ENCODE data around the gene THEM5. TPM values are rescaled to one million over a fixed set of nuclear protein-coding genes. Genes with fewer than 3 reads are reported as not detected.
"Not testable (repeated sequence)": the region's sequence is repeated elsewhere in the genome, so short reads cannot be mapped to it uniquely, and the experiment has no call there.

THEM5 gene
- total RNA-seq, 5 donors from 2014 or later (not counting 1 experiment from before 2014, with no cell fraction given), result not detected

DNA sequence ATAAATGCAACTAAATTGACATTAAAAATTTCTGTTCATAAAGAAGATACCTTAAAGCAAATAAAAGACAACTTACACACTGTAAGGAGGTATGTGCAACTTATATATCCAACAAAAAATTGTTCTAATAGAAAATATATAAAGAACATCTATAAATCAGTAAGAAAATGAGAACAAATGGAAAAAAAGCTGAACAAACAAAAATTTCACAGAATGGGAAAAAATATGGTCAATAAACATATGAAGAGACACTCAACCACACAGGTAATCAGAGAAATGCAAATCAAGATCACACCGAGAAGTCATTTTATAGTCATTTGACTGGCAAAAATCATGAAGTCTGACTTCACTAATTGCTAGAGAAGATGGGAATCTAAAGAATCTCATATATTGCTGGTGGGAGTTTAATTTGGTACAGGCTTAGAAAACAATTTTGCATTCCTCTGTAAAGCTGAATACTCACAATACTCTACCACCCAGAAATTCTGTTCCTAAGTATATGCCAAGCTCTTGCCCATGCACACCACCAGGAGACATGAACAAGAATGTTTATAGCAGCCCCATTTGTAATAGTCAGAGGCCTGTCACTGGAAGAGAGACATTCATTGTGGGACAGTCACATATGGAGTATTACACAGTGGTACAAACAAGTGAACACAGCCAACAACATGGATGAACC is 22.0 kb upstream of the THEM5 start:
- H3K4me1 ChIP-seq (ENCODE audit: control insufficient read depth in 1 of 2, extremely low read depth in 1 of 2, insufficient read depth in 2 of 2, low read length in 2 of 2), result no peaks in the 10 kb centered on the region
- Mint-ChIP-seq H3K4me1 (peaks cover 18 to 22% (median 19%) of the 10 kb centered on the region in 3 donors), H3K9me3 (no peaks in the 10 kb centered on the region), H3K27ac (peak overlapping the region; percentile 15 to 72), H3K4me3 (no peak overlapping the region), H3K27me3 (no peaks in the 10 kb centered on the region), H3K36me3 (peaks cover 30% of the 10 kb centered on the region)
- H3K27me3 ChIP-seq (replicated peaks in 1 of 2; ENCODE audit: control insufficient read depth in 2 of 2, extremely low read depth in 1 of 2, insufficient read depth in 2 of 2, low read length in 1 of 2), result no peaks in the 10 kb centered on the region
- peaks cover 0 to 28% of the 10 kb centered on the region in 2 donors for H3K36me3 ChIP-seq (ENCODE audit: control insufficient read depth in 2 of 2, extremely low read depth in 1 of 2, insufficient read depth in 1 of 2, low read length in 1 of 2)
- H3K27ac ChIP-seq (ENCODE audit: low read length), result no peak overlapping the region
- no peak overlapping the region for H3K4me3 ChIP-seq (ENCODE audit: control insufficient read depth in 1 of 2, extremely low read depth in 1 of 2, low read length in 1 of 2)
- ChIA-PET CTCF (interaction anchor here (0.6 to 0.7 kb wide), 2 partner anchors 96 to 222 kb away, joined by 3 to 4 read pairs; no protein-coding TSS in a partner anchor), POLR2A (interaction anchor here in 1 of 2 donors (0.6 to 0.7 kb wide), 2 partner anchors 30 to 38 kb away, joined by 3 to 7 read pairs; no protein-coding TSS in a partner anchor)
- ATAC-seq (replicated peaks in 1 of 4) (no peak), DNase-seq (no peak)
- no peaks in the 10 kb centered on the region for H3K9me3 ChIP-seq
- WGBS (ENCODE audit: insufficient coverage), result no CpG with 5 or more reads among the region's 1 CpG

GRCh38 chr1:151872776-151873175 is 19.3 kb upstream of the THEM5 start:
- H3K4me1 ChIP-seq (ENCODE audit: control insufficient read depth in 1 of 2, extremely low read depth in 1 of 2, insufficient read depth in 2 of 2, low read length in 2 of 2); CTCF ChIA-PET; H3K9me3 Mint-ChIP-seq; DNase-seq; H3K4me3 Mint-ChIP-seq; H3K9me3 ChIP-seq; ATAC-seq (replicated peaks in 1 of 4); H3K27me3 ChIP-seq (replicated peaks in 1 of 2; ENCODE audit: control insufficient read depth in 2 of 2, extremely low read depth in 1 of 2, insufficient read depth in 2 of 2, low read length in 1 of 2); H3K4me3 ChIP-seq (ENCODE audit: control insufficient read depth in 1 of 2, extremely low read depth in 1 of 2, low read length in 1 of 2); H3K27ac ChIP-seq (ENCODE audit: low read length); POLR2A ChIA-PET; H3K27me3 Mint-ChIP-seq: not testable (repeated sequence)
- Mint-ChIP-seq H3K27ac (peak overlapping the region in 1 of 2 donors; percentile 1), H3K36me3 (peaks cover 23% of the 10 kb centered on the region), H3K4me1 (peaks cover 18 to 23% (median 21%) of the 10 kb centered on the region in 3 donors)
- peaks cover 0 to 24% of the 10 kb centered on the region in 2 donors for H3K36me3 ChIP-seq (ENCODE audit: control insufficient read depth in 2 of 2, extremely low read depth in 1 of 2, insufficient read depth in 1 of 2, low read length in 1 of 2)
- WGBS (ENCODE audit: insufficient coverage), result 71% methylated on average over 2 of the region's 9 CpGs

DNA sequence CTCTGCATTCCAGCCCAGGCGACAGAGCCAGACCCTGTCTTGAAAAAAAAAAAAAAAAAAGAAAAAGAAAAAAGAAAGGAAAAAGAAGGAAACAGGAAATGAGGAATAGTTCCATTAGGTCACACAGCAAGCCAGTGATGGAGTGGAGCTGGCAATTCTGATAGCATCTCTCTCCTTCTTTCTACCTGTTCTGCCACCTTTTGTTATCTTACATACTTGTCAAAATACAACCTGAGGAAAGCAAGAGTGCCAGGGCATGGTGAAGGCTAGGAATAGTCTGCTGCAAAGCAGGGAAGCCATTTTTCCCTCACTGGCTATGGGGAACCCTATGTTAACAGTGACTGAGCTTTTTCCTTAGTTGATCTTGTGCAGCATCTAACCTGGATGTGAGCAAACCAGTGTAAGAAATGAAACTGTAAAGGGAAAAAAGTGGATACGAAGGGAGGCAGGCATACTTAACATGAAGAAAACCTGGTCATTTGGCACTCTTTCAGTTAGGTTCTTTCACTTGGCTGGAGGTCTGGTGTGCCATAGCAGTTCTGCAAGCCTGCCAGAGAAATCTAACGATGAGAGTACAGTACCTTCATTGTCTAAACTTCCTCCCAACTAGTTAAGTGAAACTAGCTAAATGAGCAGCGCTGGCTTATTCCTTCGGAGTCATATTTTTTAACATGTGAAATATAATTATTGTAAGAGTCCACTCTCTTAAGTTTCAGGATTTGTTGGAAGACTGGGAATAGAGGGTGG is 17.9 kb upstream of the THEM5 start:
- Mint-ChIP-seq H3K27me3 (no peaks in the 10 kb centered on the region), H3K4me1 (peaks cover 18 to 24% (median 20%) of the 10 kb centered on the region in 3 donors), H3K4me3 (no peak overlapping the region), H3K27ac (peak overlapping the region in 1 of 2 donors; percentile 3), H3K36me3 (peaks cover 16% of the 10 kb centered on the region), H3K9me3 (no peaks in the 10 kb centered on the region)
- ATAC-seq (replicated peaks in 1 of 4) (no peak), DNase-seq (no peak)
- Histone ChIP-seq H3K27ac (ENCODE audit: low read length) (no peak overlapping the region), H3K27me3 (replicated peaks in 1 of 2; ENCODE audit: control insufficient read depth in 2 of 2, extremely low read depth in 1 of 2, insufficient read depth in 2 of 2, low read length in 1 of 2) (no peaks in the 10 kb centered on the region), H3K9me3 (no peaks in the 10 kb centered on the region), H3K4me3 (ENCODE audit: control insufficient read depth in 1 of 2, extremely low read depth in 1 of 2, low read length in 1 of 2) (no peak overlapping the region), H3K36me3 (ENCODE audit: control insufficient read depth in 2 of 2, extremely low read depth in 1 of 2, insufficient read depth in 1 of 2, low read length in 1 of 2) (peaks cover 0 to 18% of the 10 kb centered on the region in 2 donors), H3K4me1 (ENCODE audit: control insufficient read depth in 1 of 2, extremely low read depth in 1 of 2, insufficient read depth in 2 of 2, low read length in 2 of 2) (no peaks in the 10 kb centered on the region)
- ChIA-PET CTCF (interaction anchor here (0.6 to 0.7 kb wide), 2 partner anchors 13 to 14 kb away, joined by 3 read pairs; no protein-coding TSS in a partner anchor), POLR2A (no interaction called here)
- 100% methylated on average over 2 of the region's 5 CpGs for WGBS (ENCODE audit: insufficient coverage)

- Histone ChIP-seq H3K27me3 (replicated peaks in 1 of 2; ENCODE audit: control insufficient read depth in 2 of 2, extremely low read depth in 1 of 2, insufficient read depth in 2 of 2, low read length in 1 of 2) (peaks cover 0 to 11% of the 10 kb centered on the region in 2 experiments), H3K27ac (ENCODE audit: low read length) (no peak overlapping the region), H3K4me1 (ENCODE audit: control insufficient read depth in 1 of 2, extremely low read depth in 1 of 2, insufficient read depth in 2 of 2, low read length in 2 of 2) (no peaks in the 10 kb centered on the region), H3K4me3 (ENCODE audit: control insufficient read depth in 1 of 2, extremely low read depth in 1 of 2, low read length in 1 of 2) (no peak overlapping the region), H3K36me3 (ENCODE audit: control insufficient read depth in 2 of 2, extremely low read depth in 1 of 2, insufficient read depth in 1 of 2, low read length in 1 of 2) (peaks cover 0 to 6% of the 10 kb centered on the region in 2 donors), H3K9me3 (no peaks in the 10 kb centered on the region)
- ChIA-PET POLR2A (interaction anchor here in 1 of 2 donors (0.9 kb wide), 1 partner anchor 253 kb away, joined by 6 read pairs; no protein-coding TSS in a partner anchor), CTCF (no interaction called here)
- no peak overlapping the region for H3K4me3 Mint-ChIP-seq
- ATAC-seq (replicated peaks in 1 of 4) (no peak), DNase-seq (no peak)
- peaks cover 9% of the 10 kb centered on the region for H3K36me3 Mint-ChIP-seq
- H3K27me3 Mint-ChIP-seq, result peaks cover 0 to 5% of the 10 kb centered on the region in 2 donors
- H3K9me3 Mint-ChIP-seq, result no peaks in the 10 kb centered on the region
- no CpG with 5 or more reads among the region's 3 CpGs for WGBS (ENCODE audit: insufficient coverage)
- H3K4me1 Mint-ChIP-seq, result peaks cover 0 to 9% (median 3%) of the 10 kb centered on the region in 3 donors
- no peak overlapping the region for H3K27ac Mint-ChIP-seq
These were observed 15.0 kb upstream of the THEM5 start for GRCh38 chr1:151868486-151868885.

DNA sequence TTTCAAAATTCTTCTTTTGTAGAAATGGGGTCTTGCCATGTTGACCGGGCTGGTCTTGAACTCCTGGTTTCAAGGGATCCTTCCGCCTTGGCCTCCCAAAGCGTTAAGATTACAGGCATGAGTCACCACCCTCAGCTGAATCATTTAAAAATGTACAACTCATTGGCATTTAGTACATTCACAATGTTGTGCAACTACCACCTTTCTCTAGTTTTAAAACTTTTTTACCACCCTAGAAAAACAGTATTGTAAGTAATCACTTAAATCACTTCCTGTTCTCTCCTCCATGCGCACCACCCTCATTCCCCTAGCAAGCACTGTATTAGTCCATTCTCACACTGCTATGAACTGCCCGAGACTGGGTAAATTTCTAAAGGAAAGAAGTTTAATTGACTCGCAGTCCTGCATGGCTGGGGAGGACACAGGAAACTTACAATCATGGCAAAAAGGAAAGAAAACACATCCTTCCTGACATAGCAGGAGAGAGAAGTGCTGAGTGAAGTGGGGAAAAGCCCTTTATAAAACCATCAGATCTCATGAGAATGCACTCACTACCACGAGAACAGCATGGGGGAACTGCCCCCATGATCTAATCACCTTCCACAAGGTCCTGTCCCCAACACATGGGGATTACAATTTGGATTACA is 14.4 kb upstream of the THEM5 start:
- H3K27me3 ChIP-seq (replicated peaks in 1 of 2; ENCODE audit: control insufficient read depth in 2 of 2, extremely low read depth in 1 of 2, insufficient read depth in 2 of 2, low read length in 1 of 2), result peaks cover 0 to 11% of the 10 kb centered on the region in 2 experiments
- DNase-seq, result no peak
- no peaks in the 10 kb centered on the region for H3K4me1 ChIP-seq (ENCODE audit: control insufficient read depth in 1 of 2, extremely low read depth in 1 of 2, insufficient read depth in 2 of 2, low read length in 2 of 2)
- no peak overlapping the region for H3K27ac Mint-ChIP-seq
- H3K36me3 ChIP-seq (ENCODE audit: control insufficient read depth in 2 of 2, extremely low read depth in 1 of 2, insufficient read depth in 1 of 2, low read length in 1 of 2), result peaks cover 0 to under 1% of the 10 kb centered on the region in 2 donors
- H3K27ac ChIP-seq (ENCODE audit: low read length), result no peak overlapping the region
- ATAC-seq (replicated peaks in 1 of 4), result no peak
- peaks cover 0 to 5% of the 10 kb centered on the region in 2 donors for H3K27me3 Mint-ChIP-seq
- no peak overlapping the region for H3K4me3 Mint-ChIP-seq
- ChIA-PET CTCF (no interaction called here), POLR2A (interaction anchor here in 1 of 2 donors (0.9 kb wide), 1 partner anchor 252 kb away, joined by 6 read pairs; no protein-coding TSS in a partner anchor)
- no peaks in the 10 kb centered on the region for H3K9me3 ChIP-seq
- no peaks in the 10 kb centered on the region for H3K9me3 Mint-ChIP-seq
- peaks cover 0 to 9% (median 3%) of the 10 kb centered on the region in 3 donors for H3K4me1 Mint-ChIP-seq
- 95% methylated on average over 3 of the region's 7 CpGs for WGBS (ENCODE audit: insufficient coverage)
- no peak overlapping the region for H3K4me3 ChIP-seq (ENCODE audit: control insufficient read depth in 1 of 2, extremely low read depth in 1 of 2, low read length in 1 of 2)
- H3K36me3 Mint-ChIP-seq, result peaks cover 3% of the 10 kb centered on the region

GRCh38 chr1:151867321-151867720 is 13.8 kb upstream of the THEM5 start:
- no peak overlapping the region for H3K27ac ChIP-seq (ENCODE audit: low read length)
- Mint-ChIP-seq H3K36me3 (peaks cover 3% of the 10 kb centered on the region), H3K27me3 (peaks cover 0 to 5% of the 10 kb centered on the region in 2 donors), H3K4me3 (no peak overlapping the region), H3K9me3 (no peaks in the 10 kb centered on the region), H3K4me1 (peaks cover 0 to 9% (median 3%) of the 10 kb centered on the region in 3 donors), H3K27ac (no peak overlapping the region)
- H3K36me3 ChIP-seq (ENCODE audit: control insufficient read depth in 2 of 2, extremely low read depth in 1 of 2, insufficient read depth in 1 of 2, low read length in 1 of 2), result no peaks in the 10 kb centered on the region
- no CpG with 5 or more reads among the region's 2 CpGs for WGBS (ENCODE audit: insufficient coverage)
- no peaks in the 10 kb centered on the region for H3K4me1 ChIP-seq (ENCODE audit: control insufficient read depth in 1 of 2, extremely low read depth in 1 of 2, insufficient read depth in 2 of 2, low read length in 2 of 2)
- DNase-seq (no peak), ATAC-seq (replicated peaks in 1 of 4) (no peak)
- POLR2A ChIA-PET, result no interaction called here
- CTCF ChIA-PET, result no interaction called here
- H3K9me3 ChIP-seq, result no peaks in the 10 kb centered on the region
- H3K4me3 ChIP-seq (ENCODE audit: control insufficient read depth in 1 of 2, extremely low read depth in 1 of 2, low read length in 1 of 2), result no peak overlapping the region
- H3K27me3 ChIP-seq (replicated peaks in 1 of 2; ENCODE audit: control insufficient read depth in 2 of 2, extremely low read depth in 1 of 2, insufficient read depth in 2 of 2, low read length in 1 of 2), result peaks cover 0 to 11% of the 10 kb centered on the region in 2 experiments

All from T-cell (primary cell).